ENCODE data around the gene EFL1. TPM values are rescaled to one million over a fixed set of nuclear protein-coding genes. Genes with fewer than 3 reads are reported as not detected.

The EFL1 gene
- polyA plus RNA-seq, 1 of the 3 experiments (the other 2 are of a cell fraction) = 12.3 TPM

DNA sequence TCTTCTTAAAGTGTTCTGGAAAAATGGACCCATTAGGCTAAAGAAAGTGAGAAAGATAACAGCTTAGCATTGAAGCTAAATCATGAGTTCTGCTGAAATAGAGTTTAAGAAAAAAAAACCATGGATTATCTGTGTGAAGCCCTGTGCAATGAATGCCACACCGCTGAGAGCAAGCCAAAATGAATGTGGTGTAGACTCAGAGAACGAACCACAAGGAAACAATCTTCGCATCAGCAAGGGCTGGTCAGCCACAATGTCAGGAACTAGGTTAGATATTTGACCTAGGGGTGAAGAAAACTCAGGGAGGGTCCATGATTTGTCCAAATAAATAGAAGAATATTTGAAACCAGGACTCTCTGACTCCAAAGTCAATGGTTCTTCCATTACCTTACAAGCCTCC lies 125.3 kb downstream of the EFL1 start:
- H3K9me2 ChIP-seq = no peaks in the 10 kb centered on the region
- H3K4me3 ChIP-seq (ENCODE audit: low read depth in 2 of 2, low read length in 1 of 2) = no peak overlapping the region
- H3F3A ChIP-seq (replicated peaks; ENCODE audit: insufficient read depth) = peaks cover 25% of the 10 kb centered on the region
- ChIA-PET POLR2A (interaction anchor here (1.1 kb wide), 1 partner anchor 89 kb away, joined by 5 read pairs; no protein-coding TSS in a partner anchor), CTCF (no interaction called here)
- H3K27me3 ChIP-seq (ENCODE audit: insufficient read depth) = no peaks in the 10 kb centered on the region
- H4K20me1 ChIP-seq (ENCODE audit: insufficient read depth) = no peaks in the 10 kb centered on the region
- H3K9me3 ChIP-seq = no peaks in the 10 kb centered on the region
- DNase-seq = no peak
- peaks cover 16 to 33% of the 10 kb centered on the region in 2 experiments for H3K36me3 ChIP-seq (replicated peaks in 1 of 2; ENCODE audit: control insufficient read depth in 1 of 2, insufficient read depth in 2 of 2, low read length in 1 of 2)
- H3K79me2 ChIP-seq (ENCODE audit: insufficient read depth) = no peaks in the 10 kb centered on the region
- WGBS (ENCODE audit: low lambda C conversion rate) = 92% methylated on average over 3 of the region's 3 CpGs
- H3K27ac ChIP-seq (ENCODE audit: low read depth in 2 of 2, low read length in 1 of 2) = no peak overlapping the region
- peaks cover 3 to 5% of the 10 kb centered on the region in 2 experiments; a peak in 3 of 4 replicates for H3K4me1 ChIP-seq (ENCODE audit: control insufficient read depth in 1 of 2, insufficient read depth in 2 of 2, low read depth in 1 of 2, low read length in 1 of 2)
- H3K9ac ChIP-seq = no peak overlapping the region
- no peak overlapping the region for H3K4me2 ChIP-seq
- TF ChIP-seq TCF12 (IDR thresholded peaks at IDR 0.05) (no peak), EZH2phosphoT487 (IDR thresholded peaks at IDR 0.05; ENCODE audit: borderline replicate concordance, low read depth) (no peak)
- no peak overlapping the region for H2AFZ ChIP-seq (ENCODE audit: low read depth)

DNA sequence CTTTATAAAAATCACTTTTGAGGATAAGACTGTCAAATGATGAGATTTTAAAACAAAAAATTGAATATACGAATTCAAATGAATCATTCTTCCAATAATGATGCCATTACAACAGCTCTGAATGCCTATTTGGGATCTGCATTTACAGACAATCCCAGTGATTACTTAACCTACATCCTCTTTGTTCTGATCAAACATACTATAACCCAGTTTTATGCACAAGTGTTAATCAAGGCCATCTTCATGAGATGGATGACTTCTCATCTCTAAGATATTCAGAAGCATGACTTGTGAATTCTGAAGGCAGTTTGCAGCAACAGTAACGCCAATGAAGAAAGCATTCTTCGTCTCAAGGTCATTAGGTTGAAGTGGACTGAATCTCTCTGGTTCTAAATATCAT lies 126.4 kb downstream of the EFL1 start:
- CTCF ChIA-PET = interaction anchor here (1.0 to 2.2 kb wide), 5 partner anchors 9 to 658 kb away, joined by 3 to 9 read pairs (median 4); no protein-coding TSS in a partner anchor
- Histone ChIP-seq H4K20me1 (ENCODE audit: insufficient read depth) (no peaks in the 10 kb centered on the region), H3K4me1 (ENCODE audit: control insufficient read depth in 1 of 2, insufficient read depth in 2 of 2, low read depth in 1 of 2, low read length in 1 of 2) (peaks cover 7 to 10% of the 10 kb centered on the region in 2 experiments; a peak in 3 of 4 replicates), H3K4me2 (no peak overlapping the region), H3K27ac (ENCODE audit: low read depth in 2 of 2, low read length in 1 of 2) (peak overlapping the region in 1 of 2 experiments; percentile 51; a peak in 3 of 4 replicates), H3K9me3 (no peaks in the 10 kb centered on the region), H3K27me3 (ENCODE audit: insufficient read depth) (no peaks in the 10 kb centered on the region), H2AFZ (ENCODE audit: low read depth) (no peak overlapping the region), H3K79me2 (ENCODE audit: insufficient read depth) (no peaks in the 10 kb centered on the region), H3K9ac (no peak overlapping the region), H3F3A (replicated peaks; ENCODE audit: insufficient read depth) (peaks cover 28% of the 10 kb centered on the region), H3K4me3 (ENCODE audit: low read depth in 2 of 2, low read length in 1 of 2) (no peak overlapping the region), H3K36me3 (replicated peaks in 1 of 2; ENCODE audit: control insufficient read depth in 1 of 2, insufficient read depth in 2 of 2, low read length in 1 of 2) (peaks cover 16 to 33% of the 10 kb centered on the region in 2 experiments), H3K9me2 (no peaks in the 10 kb centered on the region)
- no peak for DNase-seq
- 94% methylated on average over 3 of the region's 3 CpGs for WGBS (ENCODE audit: low lambda C conversion rate)
- POLR2A ChIA-PET = interaction anchor here (1.1 kb wide), 1 partner anchor 88 kb away, joined by 5 read pairs; no protein-coding TSS in a partner anchor
- TF ChIP-seq EZH2phosphoT487 (IDR thresholded peaks at IDR 0.05; ENCODE audit: borderline replicate concordance, low read depth) = no peak
- TF ChIP-seq GATA2 (CRISPR knock-in tag; IDR thresholded peaks at IDR 0.05) = no peak
- no peak for TF ChIP-seq EP300 (IDR thresholded peaks at IDR 0.05; ENCODE audit: borderline replicate concordance in 1 of 2, low read depth in 1 of 2, low read length in 1 of 2)
- no peak for TF ChIP-seq RXRA (IDR thresholded peaks at IDR 0.05; ENCODE audit: borderline replicate concordance, low read depth)
- TF ChIP-seq, protein P1, sequence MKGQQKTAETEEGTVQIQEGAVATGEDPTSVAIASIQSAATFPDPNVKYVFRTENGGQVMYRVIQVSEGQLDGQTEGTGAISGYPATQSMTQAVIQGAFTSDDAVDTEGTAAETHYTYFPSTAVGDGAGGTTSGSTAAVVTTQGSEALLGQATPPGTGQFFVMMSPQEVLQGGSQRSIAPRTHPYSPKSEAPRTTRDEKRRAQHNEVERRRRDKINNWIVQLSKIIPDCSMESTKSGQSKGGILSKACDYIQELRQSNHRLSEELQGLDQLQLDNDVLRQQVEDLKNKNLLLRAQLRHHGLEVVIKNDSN (IDR thresholded peaks at IDR 0.05; ENCODE audit: borderline replicate concordance, low read depth) = no peak
- no peak for TF ChIP-seq RFX5 (IDR thresholded peaks at IDR 0.05; ENCODE audit: low read length)

DNA sequence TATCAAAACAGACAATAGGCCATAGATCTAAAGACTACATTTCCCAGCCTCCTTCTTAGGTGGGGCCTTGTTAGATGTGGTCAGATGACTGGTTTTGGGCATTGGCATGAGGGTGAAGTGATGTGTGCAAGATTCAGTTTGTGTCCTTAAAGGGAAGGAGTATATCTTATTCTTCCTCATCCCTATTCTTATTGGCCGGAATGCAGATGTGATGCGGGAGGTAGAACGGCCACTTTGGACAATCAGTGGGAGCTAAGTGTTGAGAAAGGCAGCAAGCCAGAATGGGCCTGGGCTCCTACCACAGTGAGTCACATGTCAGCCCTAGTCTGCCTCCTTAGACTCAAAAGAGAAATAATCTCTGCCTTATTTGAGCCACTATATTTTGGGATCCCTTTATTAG lies 126.9 kb downstream of the EFL1 start:
- Histone ChIP-seq H3K79me2 (ENCODE audit: insufficient read depth) (no peaks in the 10 kb centered on the region; the same call in 1 of the 2 replicates), H3K27ac (ENCODE audit: low read depth in 2 of 2, low read length in 1 of 2) (peak overlapping the region in 1 of 2 experiments; percentile 51; a peak in 2 of 4 replicates), H2AFZ (ENCODE audit: low read depth) (no peak overlapping the region), H3K27me3 (ENCODE audit: insufficient read depth) (no peaks in the 10 kb centered on the region), H4K20me1 (ENCODE audit: insufficient read depth) (no peaks in the 10 kb centered on the region), H3F3A (replicated peaks; ENCODE audit: insufficient read depth) (peaks cover 25% of the 10 kb centered on the region), H3K4me2 (no peak overlapping the region), H3K4me1 (ENCODE audit: control insufficient read depth in 1 of 2, insufficient read depth in 2 of 2, low read depth in 1 of 2, low read length in 1 of 2) (peaks cover 8 to 12% of the 10 kb centered on the region in 2 experiments), H3K4me3 (ENCODE audit: low read depth in 2 of 2, low read length in 1 of 2) (no peak overlapping the region), H3K9ac (no peak overlapping the region), H3K9me3 (no peaks in the 10 kb centered on the region), H3K36me3 (replicated peaks in 1 of 2; ENCODE audit: control insufficient read depth in 1 of 2, insufficient read depth in 2 of 2, low read length in 1 of 2) (peaks cover 16 to 33% of the 10 kb centered on the region in 2 experiments), H3K9me2 (no peaks in the 10 kb centered on the region)
- ChIA-PET CTCF (interaction anchor here (1.0 to 2.2 kb wide), 7 partner anchors 8 to 657 kb away, joined by 3 to 9 read pairs (median 4); no protein-coding TSS in a partner anchor), POLR2A (no interaction called here)
- WGBS (ENCODE audit: low lambda C conversion rate) = 84% methylated on average over 3 of the region's 3 CpGs
- no peak for DNase-seq
- TF ChIP-seq, protein P2, sequence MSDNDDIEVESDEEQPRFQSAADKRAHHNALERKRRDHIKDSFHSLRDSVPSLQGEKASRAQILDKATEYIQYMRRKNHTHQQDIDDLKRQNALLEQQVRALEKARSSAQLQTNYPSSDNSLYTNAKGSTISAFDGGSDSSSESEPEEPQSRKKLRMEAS (IDR thresholded peaks at IDR 0.05; ENCODE audit: low read depth) = no peak
- TF ChIP-seq GABPA (IDR thresholded peaks at IDR 0.05; ENCODE audit: low read depth) = no peak
- TF ChIP-seq NRF1 (IDR thresholded peaks at IDR 0.05; ENCODE audit: low read depth, low read length) = no peak
- no peak for TF ChIP-seq CTCF (IDR thresholded peaks at IDR 0.05)
- TF ChIP-seq MEF2A (IDR thresholded peaks at IDR 0.05; ENCODE audit: borderline replicate concordance, low read depth) = no peak
- no peak for TF ChIP-seq TAF1 (IDR thresholded peaks at IDR 0.05; ENCODE audit: borderline replicate concordance, low read depth, low read length)
- no peak for TF ChIP-seq GATA2 (CRISPR knock-in tag; IDR thresholded peaks at IDR 0.05)
- no peak for TF ChIP-seq RXRA (IDR thresholded peaks at IDR 0.05; ENCODE audit: borderline replicate concordance, low read depth)
- TF ChIP-seq CHD2 (IDR thresholded peaks at IDR 0.05; ENCODE audit: low read length, partially characterized antibody) = no peak
- no peak for TF ChIP-seq EZH2phosphoT487 (IDR thresholded peaks at IDR 0.05; ENCODE audit: borderline replicate concordance, low read depth)
